Measurements from ENCODE around the gene ADAMTS17. TPM values are rescaled to one million over a fixed set of nuclear protein-coding genes. Genes with fewer than 3 reads are reported as not detected.

Gene ADAMTS17
- total RNA-seq, 4 donors from 2014 or later = 5.0 to 16.2 (median 11.6) TPM

GRCh38 chr15:100108346-100108745, 233.4 kb downstream of the ADAMTS17 start:
- Histone ChIP-seq H3K9me3 (no peaks in the 10 kb centered on the region), H3K27me3 (no peaks in the 10 kb centered on the region), H3K36me3 (peaks cover 0 to 13% of the 10 kb centered on the region in 2 donors), H3K4me1 (peaks cover 18 to 20% of the 10 kb centered on the region in 2 donors), H3K27ac (no peak overlapping the region), H3K4me3 (no peak overlapping the region)
- ATAC-seq = no peak
- in situ Hi-C loops (cut with MboI; ENCODE audit: low sequenced_read_pairs in 4 of 4) = no loop called here
- DNase-seq = no peak
- intact Hi-C loops (cut with DNase I; ENCODE audit: low total_unique reads) = no loop called here
- TF ChIP-seq POLR2A (IDR thresholded peaks at IDR 0.05) (no peak), CTCF (IDR thresholded peaks at IDR 0.05 in 4 of 5, conservative IDR thresholded peaks at IDR 0.05 in 1 of 5) (no peak)

DNA sequence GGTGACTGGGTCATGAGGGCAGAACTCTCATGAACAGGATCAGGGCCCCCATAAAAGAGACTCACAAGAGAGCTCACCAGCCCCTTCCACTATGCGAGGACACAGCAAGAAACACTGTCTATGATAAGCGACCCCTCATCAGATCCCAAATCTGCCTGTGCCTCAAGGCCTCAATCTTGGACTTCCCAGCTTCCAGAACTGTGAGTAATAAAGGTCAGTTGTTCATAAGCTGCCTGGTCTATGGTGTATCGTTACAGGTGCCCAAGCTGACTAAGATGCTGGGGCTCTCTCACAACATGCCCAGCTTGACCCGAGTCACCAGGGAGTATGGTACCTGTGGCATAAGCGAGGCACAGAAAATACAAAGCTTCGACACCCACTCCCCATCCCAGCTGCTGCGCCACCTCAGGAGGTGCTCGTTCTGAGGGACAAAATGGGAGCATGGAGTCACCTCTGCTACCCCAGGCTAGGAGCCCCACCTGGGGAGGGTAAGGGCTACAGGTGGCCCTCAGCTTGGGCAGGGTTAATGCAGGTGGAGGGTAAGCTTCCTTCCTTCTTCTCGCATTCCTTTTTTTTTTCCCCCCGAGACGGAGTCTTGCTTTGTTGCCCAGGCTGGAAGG, 234.1 kb downstream of the ADAMTS17 start:
- TF ChIP-seq POLR2A (IDR thresholded peaks at IDR 0.05) (no peak), CTCF (IDR thresholded peaks at IDR 0.05 in 4 of 5, conservative IDR thresholded peaks at IDR 0.05 in 1 of 5) (no peak)
- no peaks in the 10 kb centered on the region for H3K27me3 ChIP-seq
- no peaks in the 10 kb centered on the region for H3K9me3 ChIP-seq
- intact Hi-C loops (cut with DNase I; ENCODE audit: low total_unique reads) = no loop called here
- DNase-seq (no peak), ATAC-seq (no peak)
- H3K4me3 ChIP-seq = no peak overlapping the region
- H3K27ac ChIP-seq = no peak overlapping the region
- in situ Hi-C loops (cut with MboI; ENCODE audit: low sequenced_read_pairs in 4 of 4) = no loop called here
- H3K36me3 ChIP-seq = peaks cover 0 to 15% of the 10 kb centered on the region in 2 donors
- H3K4me1 ChIP-seq = peaks cover 15% of the 10 kb centered on the region in 2 donors

DNA sequence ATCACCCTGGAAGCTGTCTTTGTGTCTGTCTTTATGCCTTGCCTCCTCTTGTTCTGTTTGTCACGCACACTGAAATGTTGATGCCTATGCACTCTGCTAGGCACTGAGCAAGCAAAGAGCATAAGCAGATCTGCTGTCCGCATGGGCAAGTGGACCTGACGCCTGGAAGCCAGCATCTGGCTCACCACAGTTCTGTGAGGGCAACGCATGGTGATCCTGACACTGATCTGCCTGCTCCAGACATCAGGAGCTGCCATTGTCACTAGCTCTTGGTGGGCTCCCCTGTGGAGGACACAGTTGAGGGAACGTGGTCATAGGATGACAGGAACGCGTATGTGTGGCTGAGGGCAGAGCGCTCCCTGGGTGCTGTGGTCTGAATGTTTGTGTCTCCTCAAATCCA, 234.6 kb downstream of the ADAMTS17 start:
- ATAC-seq = no peak
- DNase-seq = no peak
- H3K4me1 ChIP-seq = peaks cover 9 to 14% of the 10 kb centered on the region in 2 donors
- in situ Hi-C loops (cut with MboI; ENCODE audit: low sequenced_read_pairs in 4 of 4) = no loop called here
- H3K27me3 ChIP-seq = no peaks in the 10 kb centered on the region
- H3K27ac ChIP-seq = no peak overlapping the region
- H3K9me3 ChIP-seq = no peaks in the 10 kb centered on the region
- no peak overlapping the region for H3K4me3 ChIP-seq
- peaks cover 0 to 15% of the 10 kb centered on the region in 2 donors for H3K36me3 ChIP-seq
- intact Hi-C loops (cut with DNase I; ENCODE audit: low total_unique reads) = no loop called here
- TF ChIP-seq CTCF (IDR thresholded peaks at IDR 0.05 in 4 of 5, conservative IDR thresholded peaks at IDR 0.05 in 1 of 5) (no peak), POLR2A (IDR thresholded peaks at IDR 0.05) (no peak)

- H3K4me1 ChIP-seq = peaks cover 7 to 10% of the 10 kb centered on the region in 2 donors
- in situ Hi-C loops (cut with MboI; ENCODE audit: low sequenced_read_pairs in 4 of 4) = no loop called here
- intact Hi-C loops (cut with DNase I; ENCODE audit: low total_unique reads) = no loop called here
- H3K9me3 ChIP-seq = no peaks in the 10 kb centered on the region
- H3K27me3 ChIP-seq = no peaks in the 10 kb centered on the region
- peaks cover 0 to 15% of the 10 kb centered on the region in 2 donors for H3K36me3 ChIP-seq
- DNase-seq (no peak), ATAC-seq (no peak)
- H3K4me3 ChIP-seq = no peak overlapping the region
- no peak overlapping the region for H3K27ac ChIP-seq
- TF ChIP-seq POLR2A (IDR thresholded peaks at IDR 0.05) (no peak), CTCF (IDR thresholded peaks at IDR 0.05 in 4 of 5, conservative IDR thresholded peaks at IDR 0.05 in 1 of 5) (no peak)
Measured at GRCh38 chr15:100106732-100107131, 235.0 kb downstream of the ADAMTS17 start.

GRCh38 chr15:100105101-100105500, 236.7 kb downstream of the ADAMTS17 start:
- no peak for TF ChIP-seq CTCF (IDR thresholded peaks at IDR 0.05 in 4 of 5, conservative IDR thresholded peaks at IDR 0.05 in 1 of 5)
- no peak for TF ChIP-seq POLR2A (IDR thresholded peaks at IDR 0.05)
- ATAC-seq = no peak
- in situ Hi-C loops (cut with MboI; ENCODE audit: low sequenced_read_pairs in 4 of 4) (no loop called here), intact Hi-C loops (cut with DNase I; ENCODE audit: low total_unique reads) (no loop called here)
- Histone ChIP-seq H3K27ac (no peak overlapping the region), H3K4me1 (no peaks in the 10 kb centered on the region), H3K27me3 (no peaks in the 10 kb centered on the region), H3K9me3 (no peaks in the 10 kb centered on the region), H3K4me3 (no peak overlapping the region), H3K36me3 (peaks cover 0 to 11% of the 10 kb centered on the region in 2 donors)
- no peak for DNase-seq
